ENCODE data around the gene MAP3K7.

MAP3K7 gene

DNA sequence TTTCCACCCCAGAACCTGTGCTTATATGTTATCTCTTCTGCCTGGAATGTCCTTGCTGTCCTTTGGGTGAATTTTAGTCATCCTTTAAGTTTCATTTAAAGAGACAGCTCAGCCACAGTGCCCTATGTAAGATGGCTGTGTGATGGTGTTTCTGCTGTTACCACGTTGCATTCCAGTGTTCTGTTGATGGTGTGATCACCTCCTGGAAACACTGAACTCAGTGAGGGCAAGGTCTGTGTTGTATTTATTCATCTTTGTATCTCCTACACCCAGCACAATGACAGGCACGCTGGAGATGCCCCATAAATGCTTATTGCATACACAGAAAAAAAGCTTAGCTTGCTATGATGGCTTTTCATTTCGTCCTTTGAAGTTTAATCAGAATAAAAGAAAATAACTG lies 102.5 kb downstream of the MAP3K7 start:
- H3K36me3 ChIP-seq (ENCODE audit: control insufficient read depth, low read length) = no peaks in the 10 kb centered on the region
- H3K4me3 ChIP-seq (ENCODE audit: low read length) = no peak overlapping the region
- H3K27me3 ChIP-seq (ENCODE audit: control insufficient read depth, low read length) = 0 out of 2 replicates have a peak, but pooled peaks cover 2% of the 10 kb centered on the region
- no peak overlapping the region for H3K27ac ChIP-seq (ENCODE audit: low read depth, low read length)
- peaks cover 4% of the 10 kb centered on the region for H3K4me1 ChIP-seq (ENCODE audit: control insufficient read depth, low read length)
- H4K20me1 ChIP-seq (ENCODE audit: control insufficient read depth, insufficient read depth, low read depth, low read length) = no peaks in the 10 kb centered on the region
- no peaks in the 10 kb centered on the region for H3F3A ChIP-seq (ENCODE audit: control insufficient read depth, insufficient read depth)
- no peak for TF ChIP-seq EZH2phosphoT487 (IDR thresholded peaks at IDR 0.05; ENCODE audit: borderline replicate concordance, low read length)
- TF ChIP-seq, protein P1, sequence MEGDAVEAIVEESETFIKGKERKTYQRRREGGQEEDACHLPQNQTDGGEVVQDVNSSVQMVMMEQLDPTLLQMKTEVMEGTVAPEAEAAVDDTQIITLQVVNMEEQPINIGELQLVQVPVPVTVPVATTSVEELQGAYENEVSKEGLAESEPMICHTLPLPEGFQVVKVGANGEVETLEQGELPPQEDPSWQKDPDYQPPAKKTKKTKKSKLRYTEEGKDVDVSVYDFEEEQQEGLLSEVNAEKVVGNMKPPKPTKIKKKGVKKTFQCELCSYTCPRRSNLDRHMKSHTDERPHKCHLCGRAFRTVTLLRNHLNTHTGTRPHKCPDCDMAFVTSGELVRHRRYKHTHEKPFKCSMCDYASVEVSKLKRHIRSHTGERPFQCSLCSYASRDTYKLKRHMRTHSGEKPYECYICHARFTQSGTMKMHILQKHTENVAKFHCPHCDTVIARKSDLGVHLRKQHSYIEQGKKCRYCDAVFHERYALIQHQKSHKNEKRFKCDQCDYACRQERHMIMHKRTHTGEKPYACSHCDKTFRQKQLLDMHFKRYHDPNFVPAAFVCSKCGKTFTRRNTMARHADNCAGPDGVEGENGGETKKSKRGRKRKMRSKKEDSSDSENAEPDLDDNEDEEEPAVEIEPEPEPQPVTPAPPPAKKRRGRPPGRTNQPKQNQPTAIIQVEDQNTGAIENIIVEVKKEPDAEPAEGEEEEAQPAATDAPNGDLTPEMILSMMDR (IDR thresholded peaks at IDR 0.05; ENCODE audit: low read depth, low read length, poor library complexity, severe bottlenecking) = no peak
- H3K4me2 ChIP-seq (ENCODE audit: low read length) = no peak overlapping the region
- no peaks in the 10 kb centered on the region; the same call in 1 of the 2 replicates for H3K79me2 ChIP-seq (ENCODE audit: control insufficient read depth, low read length)
- peaks cover 14% of the 10 kb centered on the region; the same call in 1 of the 2 replicates for H3K9me3 ChIP-seq (ENCODE audit: control insufficient read depth, insufficient read depth, low read length)
- no peaks in the 10 kb centered on the region for H3K9me2 ChIP-seq (replicated peaks; ENCODE audit: control insufficient read depth, low read length)

DNA sequence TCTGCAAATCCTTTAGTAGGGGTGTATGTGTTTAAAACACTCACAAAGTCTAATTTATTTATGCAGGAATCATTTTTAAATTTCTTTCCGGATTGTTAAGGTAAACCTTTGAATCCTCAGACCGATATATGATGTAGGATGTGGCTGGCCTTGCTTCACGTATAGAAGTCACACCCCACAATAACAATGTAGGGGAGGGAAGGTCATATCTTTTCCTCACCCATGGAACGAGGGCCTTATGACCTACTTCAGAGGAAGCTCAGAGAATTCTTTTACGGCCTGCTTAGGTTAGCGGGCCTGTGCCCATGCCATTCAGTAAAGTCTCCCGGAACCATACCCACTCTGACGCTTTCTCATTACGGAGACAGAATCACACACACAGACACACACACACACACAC lies 102.9 kb downstream of the MAP3K7 start:
- Histone ChIP-seq H3K4me3 (ENCODE audit: low read length) (no peak overlapping the region), H3F3A (ENCODE audit: control insufficient read depth, insufficient read depth) (no peaks in the 10 kb centered on the region), H4K20me1 (ENCODE audit: control insufficient read depth, insufficient read depth, low read depth, low read length) (no peaks in the 10 kb centered on the region), H3K27me3 (ENCODE audit: control insufficient read depth, low read length) (0 out of 2 replicates have a peak, but pooled peaks cover 2% of the 10 kb centered on the region), H3K4me2 (ENCODE audit: low read length) (no peak overlapping the region), H3K79me2 (ENCODE audit: control insufficient read depth, low read length) (peaks cover 3% of the 10 kb centered on the region), H3K9me2 (replicated peaks; ENCODE audit: control insufficient read depth, low read length) (no peaks in the 10 kb centered on the region), H3K9me3 (ENCODE audit: control insufficient read depth, insufficient read depth, low read length) (peaks cover 14% of the 10 kb centered on the region; the same call in 1 of the 2 replicates), H3K36me3 (ENCODE audit: control insufficient read depth, low read length) (no peaks in the 10 kb centered on the region), H3K4me1 (ENCODE audit: control insufficient read depth, low read length) (peaks cover 8% of the 10 kb centered on the region), H3K27ac (ENCODE audit: low read depth, low read length) (no peak overlapping the region)
- TF ChIP-seq, protein P1 (IDR thresholded peaks at IDR 0.05; ENCODE audit: low read depth, low read length, poor library complexity, severe bottlenecking) = no peak
- no peak for TF ChIP-seq EZH2phosphoT487 (IDR thresholded peaks at IDR 0.05; ENCODE audit: borderline replicate concordance, low read length)

DNA sequence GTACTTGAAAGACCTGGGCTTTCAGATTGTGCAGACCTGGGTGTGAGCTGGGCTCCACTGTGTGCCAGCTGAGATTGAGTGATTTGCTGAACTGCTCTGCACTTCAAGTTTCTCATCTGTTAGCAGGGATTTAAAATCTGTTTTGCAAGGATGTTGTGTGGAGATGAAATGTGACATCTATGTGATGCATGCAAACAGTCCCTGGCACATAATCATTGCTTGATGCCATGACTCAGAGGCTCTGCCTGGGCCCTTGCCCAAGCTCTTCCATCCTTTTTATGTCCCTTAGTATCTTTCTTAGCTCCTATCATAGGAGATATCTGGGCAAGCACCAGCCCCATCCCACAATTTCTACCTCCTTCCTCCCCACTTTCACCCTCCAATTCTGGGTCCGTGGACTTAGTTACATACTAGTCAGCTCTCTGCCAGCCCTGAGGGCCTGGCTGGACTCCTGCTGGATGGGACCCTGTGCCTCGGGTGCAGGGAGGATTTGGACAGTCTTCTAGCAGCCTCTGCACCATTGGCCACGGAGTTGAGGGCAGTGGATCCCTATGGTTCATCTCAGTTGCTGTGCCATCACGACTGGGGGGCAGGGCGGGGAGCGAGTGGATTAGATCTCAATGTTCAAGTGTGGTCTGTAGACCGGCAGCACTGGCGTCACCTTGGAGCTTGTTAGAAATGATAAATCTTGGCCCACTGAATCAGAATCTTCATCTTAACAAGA lies 103.6 kb downstream of the MAP3K7 start:
- H3K9me2 ChIP-seq (replicated peaks; ENCODE audit: control insufficient read depth, low read length) = no peaks in the 10 kb centered on the region
- no peak overlapping the region for H3K27ac ChIP-seq (ENCODE audit: low read depth, low read length)
- no peaks in the 10 kb centered on the region for H3K36me3 ChIP-seq (ENCODE audit: control insufficient read depth, low read length)
- H3K9me3 ChIP-seq (ENCODE audit: control insufficient read depth, insufficient read depth, low read length) = peaks cover 14% of the 10 kb centered on the region; the same call in 1 of the 2 replicates
- no peaks in the 10 kb centered on the region; the same call in 1 of the 2 replicates for H3F3A ChIP-seq (ENCODE audit: control insufficient read depth, insufficient read depth)
- H3K27me3 ChIP-seq (ENCODE audit: control insufficient read depth, low read length) = no peaks in the 10 kb centered on the region
- no peak overlapping the region for H3K4me2 ChIP-seq (ENCODE audit: low read length)
- H3K4me3 ChIP-seq (ENCODE audit: low read length) = no peak overlapping the region
- peaks cover 10% of the 10 kb centered on the region for H3K79me2 ChIP-seq (ENCODE audit: control insufficient read depth, low read length)
- TF ChIP-seq EZH2phosphoT487 (IDR thresholded peaks at IDR 0.05; ENCODE audit: borderline replicate concordance, low read length) = no peak
- TF ChIP-seq, protein P1 (IDR thresholded peaks at IDR 0.05; ENCODE audit: low read depth, low read length, poor library complexity, severe bottlenecking) = no peak
- peaks cover 15% of the 10 kb centered on the region for H3K4me1 ChIP-seq (ENCODE audit: control insufficient read depth, low read length)
- no peaks in the 10 kb centered on the region for H4K20me1 ChIP-seq (ENCODE audit: control insufficient read depth, insufficient read depth, low read depth, low read length)

All from DOHH2 (cell line).